Right lobe of liver (tissue), 6 donors: ENCODE results near the gene MYO7A. TPM values are rescaled to one million over a fixed set of nuclear protein-coding genes. Genes with fewer than 3 reads are reported as not detected.

Experiments used
- ATAC-seq, 4 donors: fragments of 200-7000 bp; cut with Tn5 transposase; one replicate each; pipeline ENCODE4 v1.9.1; 2020; ENCODE audit warnings: mild to moderate bottlenecking in 4 of 4, moderate library complexity in 4 of 4
- DNase-seq, 3 donors: peaks; one replicate each; pipeline ENCODE4 v3.0.0-alpha.2; 2020
- H3K27ac ChIP-seq, 3 donors: fragments of 200-600 bp; one replicate each; pipeline ENCODE4 v1.8.0; 2022
- H3K27me3 ChIP-seq, 2 donors: fragments of 200-600 bp; one replicate each; pipeline ENCODE4 v1.8.0; 2022
- H3K36me3 ChIP-seq, 4 donors: fragments of 200-600 bp; sonication (generic) in 1 of 4; one replicate each; pipeline versions ENCODE4 v1.5.1 to v1.8.0; 2017 to 2022; ENCODE audit warnings: control low read depth in 1 of 4
- H3K4me1 ChIP-seq, 4 donors: fragments of 200-600 bp; sonication (generic) in 1 of 4; one replicate each; pipeline versions ENCODE4 v1.5.1 to v1.8.0; 2017 to 2022; ENCODE audit warnings: control low read depth in 1 of 4
- H3K4me3 ChIP-seq, 3 donors: fragments of 200-600 bp; one replicate each; pipeline ENCODE4 v1.8.0; 2022
- H3K9me3 ChIP-seq, 4 donors: fragments of 200-600 bp; sonication (generic) in 1 of 4; one replicate each; pipeline versions ENCODE4 v1.5.1 to v1.8.0; 2017 to 2022; ENCODE audit warnings: control low read depth in 1 of 4
- POLR2A ChIP-seq: fragments of 450-650 bp; IDR thresholded peaks from one replicate; pipeline ENCODE4 v1.6.1; 2017; ENCODE audit warnings: antibody characterized with exemption, mild to moderate bottlenecking
- WGBS: methylation state at CpG from one replicate; pipeline ENCODE4 v1.1.6; 2018; ENCODE audit warnings: low coverage, low lambda C conversion rate; ENCODE audit not compliant: insufficient coverage; ENCODE audit errors: missing lambda C conversion rate; 5-methylcytosine and 5-hydroxymethylcytosine counted together
- intact Hi-C, 2 donors: fragments of 100-400 bp; cut with DNase I; formaldehyde crosslinking; loops; one replicate each; pipeline versions ENCODE4 v1.11.2 to v1.14.1; 2022
- total RNA-seq, 6 experiments: library from RNA; depleted of rRNA in 2 of 6; stranded (reverse); fragments of >200 nt in 2 of 6; fragmentation: NEBNext Ultra II Directional in 3 of 6; extraction: Animal tissue kit (Norgen Biotek cat#: 25700) in 3 of 6; gene quantifications; one replicate each; pipeline versions ENCODE4 v1.1.0 to v1.2.4, GENCODE V29; 2016 to 2023
- TF ChIP-seq, protein P1 (sequence below), 4 donors: fragments of 200-600 bp in 3 of 4; fragments of 450-650 bp in 1 of 4; IDR thresholded peaks; one replicate each; pipeline versions ENCODE4 v1.5.1 to v1.8.0; 2016 to 2022; ENCODE audit warnings: antibody characterized with exemption in 4 of 4, mild to moderate bottlenecking in 2 of 4
- donor health status: DM: no; HTN: yes; CAD: no.
- donor health status: DM: no; HTN: no; CAD: no.
- donor health status: DM: no; HTN: no; CAD: no.
- donor health status: DM: no; HTN: yes; CAD: no.
- donor health status: DM: no; HTN: yes; CAD: no.

MYO7A gene
- total RNA-seq, 6 experiments from 2014 or later: 23.6 to 39.6 (median 32.0) TPM

DNA sequence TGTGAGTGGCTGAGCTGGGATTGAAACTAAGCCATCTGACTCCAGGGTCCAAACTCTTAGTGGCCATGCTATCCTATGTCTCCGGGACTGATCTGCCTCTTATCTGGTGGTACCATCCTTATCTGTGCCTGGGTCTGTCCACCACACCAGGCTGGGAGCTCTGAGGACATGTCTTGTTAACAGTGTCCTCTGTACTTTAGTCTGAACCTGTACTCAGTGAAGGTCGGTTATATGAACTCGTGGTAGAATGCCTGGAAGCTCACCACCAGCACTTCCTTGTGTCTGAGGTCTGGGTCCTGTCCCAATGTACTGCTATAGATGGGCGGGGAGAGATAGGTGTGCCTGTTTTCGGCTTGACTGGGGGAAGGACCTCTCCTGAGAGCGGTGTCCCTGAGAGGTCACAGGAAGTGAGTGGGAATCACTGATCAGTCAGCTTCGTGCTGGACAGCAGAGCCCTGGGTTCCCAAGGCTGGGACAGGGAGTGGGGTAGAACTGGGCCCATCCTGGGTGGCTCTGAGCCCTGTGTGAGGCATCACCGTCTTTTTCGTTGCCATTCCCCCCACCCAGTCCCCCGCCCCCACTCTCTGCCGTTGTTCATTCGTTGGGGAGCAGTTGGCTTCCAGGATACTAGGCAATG, 8.9 kb downstream of the MYO7A start:
- peaks cover 0 to 42% (median 5%) of the 10 kb centered on the region in 4 donors for H3K4me1 ChIP-seq
- ATAC-seq: peak; percentile 68 to 87 (median 83)
- peak overlapping the region in 2 of 3 donors; percentile 29 to 48 for H3K27ac ChIP-seq
- no peaks in the 10 kb centered on the region for H3K9me3 ChIP-seq
- intact Hi-C loops: no loop called here
- 36% methylated on average over 12 of the region's 12 CpGs for WGBS
- H3K27me3 ChIP-seq: no peaks in the 10 kb centered on the region
- TF ChIP-seq, protein P1, sequence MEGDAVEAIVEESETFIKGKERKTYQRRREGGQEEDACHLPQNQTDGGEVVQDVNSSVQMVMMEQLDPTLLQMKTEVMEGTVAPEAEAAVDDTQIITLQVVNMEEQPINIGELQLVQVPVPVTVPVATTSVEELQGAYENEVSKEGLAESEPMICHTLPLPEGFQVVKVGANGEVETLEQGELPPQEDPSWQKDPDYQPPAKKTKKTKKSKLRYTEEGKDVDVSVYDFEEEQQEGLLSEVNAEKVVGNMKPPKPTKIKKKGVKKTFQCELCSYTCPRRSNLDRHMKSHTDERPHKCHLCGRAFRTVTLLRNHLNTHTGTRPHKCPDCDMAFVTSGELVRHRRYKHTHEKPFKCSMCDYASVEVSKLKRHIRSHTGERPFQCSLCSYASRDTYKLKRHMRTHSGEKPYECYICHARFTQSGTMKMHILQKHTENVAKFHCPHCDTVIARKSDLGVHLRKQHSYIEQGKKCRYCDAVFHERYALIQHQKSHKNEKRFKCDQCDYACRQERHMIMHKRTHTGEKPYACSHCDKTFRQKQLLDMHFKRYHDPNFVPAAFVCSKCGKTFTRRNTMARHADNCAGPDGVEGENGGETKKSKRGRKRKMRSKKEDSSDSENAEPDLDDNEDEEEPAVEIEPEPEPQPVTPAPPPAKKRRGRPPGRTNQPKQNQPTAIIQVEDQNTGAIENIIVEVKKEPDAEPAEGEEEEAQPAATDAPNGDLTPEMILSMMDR (IDR thresholded peaks at IDR 0.05): no peak
- no peak for TF ChIP-seq POLR2A
- no peak overlapping the region for H3K4me3 ChIP-seq
- DNase-seq: peak in 1 of 3 donors; percentile 47
- H3K36me3 ChIP-seq: no peaks in the 10 kb centered on the region

DNA sequence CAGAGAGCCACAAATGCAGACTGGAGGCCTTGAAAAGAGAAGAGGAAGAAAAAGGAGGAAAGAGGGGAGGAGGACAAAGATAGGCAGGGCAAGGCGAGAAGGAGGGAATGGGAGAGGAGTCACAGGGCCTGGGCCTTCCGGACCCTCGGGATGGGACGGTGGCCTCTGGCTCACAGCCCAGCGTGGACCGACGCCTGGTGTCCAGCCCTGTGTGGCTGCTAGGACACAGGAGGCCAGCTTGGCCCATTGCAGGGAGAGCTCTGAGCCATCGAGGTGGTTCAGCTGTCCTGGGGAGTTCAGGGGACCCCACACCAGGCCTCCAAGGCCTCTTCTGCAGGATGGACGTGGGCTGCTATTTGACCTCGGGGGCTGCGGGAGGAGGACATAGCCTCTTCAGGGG, 9.4 kb downstream of the MYO7A start:
- DNase-seq (no peak), ATAC-seq (no peak)
- TF ChIP-seq, protein P1 (IDR thresholded peaks at IDR 0.05): no peak
- no peak for TF ChIP-seq POLR2A
- intact Hi-C loops: no loop called here
- H3K36me3 ChIP-seq: no peaks in the 10 kb centered on the region
- 74% methylated on average over 4 of the region's 11 CpGs for WGBS
- peaks cover 0 to 37% (median 4%) of the 10 kb centered on the region in 4 donors for H3K4me1 ChIP-seq
- H3K27me3 ChIP-seq: no peaks in the 10 kb centered on the region
- H3K9me3 ChIP-seq: no peaks in the 10 kb centered on the region
- H3K27ac ChIP-seq: peak overlapping the region in 2 of 3 donors; percentile 18 to 48
- no peak overlapping the region for H3K4me3 ChIP-seq

DNA sequence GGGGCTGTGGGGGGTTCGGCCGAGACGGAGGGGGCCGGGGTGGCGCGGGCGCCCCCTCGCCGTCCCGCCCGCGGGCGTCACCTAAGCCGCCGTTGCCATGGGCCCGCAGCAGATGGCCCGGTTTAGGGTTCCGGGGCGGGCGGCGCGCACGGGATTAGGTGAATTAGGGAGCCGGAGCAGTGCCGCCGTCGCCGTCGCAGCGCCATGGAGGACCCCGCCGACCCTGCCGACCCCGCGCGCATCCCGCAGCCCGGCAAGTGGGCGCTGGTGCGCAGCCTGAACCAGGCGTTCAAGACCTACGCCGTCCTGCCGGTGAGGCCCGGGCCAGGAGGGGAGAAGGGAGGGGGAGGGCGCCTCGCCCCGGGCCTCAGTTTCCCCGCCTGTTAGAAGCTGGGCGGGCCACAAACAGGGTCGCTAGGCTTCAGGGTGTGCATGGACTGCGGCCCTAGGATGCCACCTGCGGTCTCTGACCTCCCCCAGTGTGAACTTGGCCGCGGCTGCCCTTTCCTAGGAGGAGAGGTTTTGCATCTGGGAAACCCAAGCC, 10.1 kb downstream of the MYO7A start:
- no peak overlapping the region for H3K4me3 ChIP-seq
- ATAC-seq: no peak
- no peaks in the 10 kb centered on the region for H3K9me3 ChIP-seq
- peaks cover 0 to 30% (median 4%) of the 10 kb centered on the region in 4 donors for H3K4me1 ChIP-seq
- no peak for DNase-seq
- TF ChIP-seq, protein P1 (IDR thresholded peaks at IDR 0.05): no peak
- no peak for TF ChIP-seq POLR2A
- H3K36me3 ChIP-seq: no peaks in the 10 kb centered on the region
- 44% methylated on average over 12 of the region's 55 CpGs for WGBS
- intact Hi-C loops: no loop called here
- no peak overlapping the region for H3K27ac ChIP-seq
- no peaks in the 10 kb centered on the region for H3K27me3 ChIP-seq

DNA sequence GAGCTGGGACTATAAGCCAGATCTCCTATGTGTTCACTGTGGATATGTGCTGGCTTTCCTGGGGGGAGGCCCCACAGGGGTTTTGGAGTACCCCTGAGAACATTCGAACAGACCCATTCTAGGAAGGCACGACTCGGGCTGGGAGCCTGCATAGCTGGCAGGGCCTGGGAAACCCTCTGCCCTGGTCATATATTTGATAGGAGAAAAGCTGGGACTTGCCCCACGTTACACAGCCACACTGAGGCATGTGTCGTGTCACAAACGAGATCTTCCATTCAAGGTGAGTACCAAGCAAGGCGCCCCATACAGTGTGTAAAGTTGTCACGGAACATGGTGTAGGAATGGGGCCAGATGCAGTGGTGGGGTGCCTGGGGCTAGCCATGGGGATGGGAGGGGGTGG, 11.2 kb downstream of the MYO7A start:
- WGBS: 100% methylated on average over 3 of the region's 8 CpGs
- H3K27ac ChIP-seq: no peak overlapping the region
- no peaks in the 10 kb centered on the region for H3K36me3 ChIP-seq
- peaks cover 0 to 32% (median 8%) of the 10 kb centered on the region in 4 donors for H3K4me1 ChIP-seq
- H3K4me3 ChIP-seq: no peak overlapping the region
- no peak for ATAC-seq
- no peaks in the 10 kb centered on the region for H3K27me3 ChIP-seq
- intact Hi-C loops: no loop called here
- no peaks in the 10 kb centered on the region for H3K9me3 ChIP-seq
- DNase-seq: peak in 1 of 3 donors; percentile 35
- TF ChIP-seq, protein P1 (IDR thresholded peaks at IDR 0.05): no peak
- no peak for TF ChIP-seq POLR2A
